Panc1 (cell line): ENCODE data around the gene LCE6A. TPM values are rescaled to one million over a fixed set of nuclear protein-coding genes. Genes with fewer than 3 reads are reported as not detected.

Experiments
- ATAC-seq: fragments of 200-7000 bp; cut with Tn5 transposase; 2 replicates; pipeline ENCODE4 v1.9.1; 2020; ENCODE audit warnings: mild to moderate bottlenecking, moderate library complexity
- BruUV-seq: library from RNA; stranded (reverse); fragments of 400-500 nt; replicated peaks from 2 replicates; lab custom pipeline; 2021; lab: Mats Ljungman, UMichigan
- CTCF ChIA-PET: fragments of 300-600 bp; sonication (Branson Sonifier 250); formaldehyde crosslinking; loops from one replicate; lab custom pipeline; 2022; ENCODE audit warnings: antibody characterized with exemption; lab: Charles Lee
- POLR2A ChIA-PET: fragments of 300-600 bp; sonication (Branson Sonifier 250); formaldehyde crosslinking; loops from one replicate; lab custom pipeline; 2022; ENCODE audit warnings: antibody characterized with exemption; lab: Charles Lee
- DNase-seq: peaks from one replicate; pipeline ENCODE4 v3.0.0-alpha.2; 2010; ENCODE audit warnings: low read depth, low spot score
- H3K27ac ChIP-seq: 2 replicates; pipeline ENCODE4 v1.5.1; 2011; ENCODE audit warnings: mild to moderate bottlenecking, low read length, inconsistent platforms
- H3K27me3 ChIP-seq: fragments of 200-500 bp; sonication (Bioruptor generic); 2 replicates; pipeline ENCODE4 v1.6.0; 2014; ENCODE audit warnings: low read length, inconsistent platforms; ENCODE audit not compliant: control insufficient read depth, insufficient read depth
- H3K36me3 ChIP-seq: fragments of 200-500 bp; sonication (Bioruptor generic); 2 replicates; pipeline ENCODE4 v1.5.1; 2014; ENCODE audit warnings: inconsistent platforms, mild to moderate bottlenecking, low read length, moderate library complexity; ENCODE audit not compliant: control insufficient read depth, insufficient read depth
- H3K4me1 ChIP-seq: 2 replicates; pipeline ENCODE4 v1.5.1; 2011; ENCODE audit warnings: inconsistent platforms, mild to moderate bottlenecking, low read length, moderate library complexity; ENCODE audit not compliant: control insufficient read depth, insufficient read depth
- H3K4me3 ChIP-seq, 2 experiments: 2 replicates each; pipeline ENCODE4 v1.5.1; 2011 to 2012; ENCODE audit warnings: low read depth in 2 of 2, low read length in 2 of 2, mild to moderate bottlenecking in 2 of 2, inconsistent platforms in 1 of 2, moderate library complexity in 1 of 2
- H3K9me3 ChIP-seq: fragments of 200-500 bp; sonication (Bioruptor generic); 2 replicates; pipeline ENCODE4 v1.5.1; 2014; ENCODE audit warnings: low read depth, mild to moderate bottlenecking, inconsistent platforms, low read length, moderate library complexity; ENCODE audit not compliant: control insufficient read depth, insufficient read depth
- POLR2AphosphoS5 ChIP-seq: IDR thresholded peaks from 2 replicates; pipeline ENCODE4 v1.6.1; 2012; ENCODE audit warnings: mild to moderate bottlenecking, low read depth, low read length, moderate library complexity
- SIN3A ChIP-seq: IDR thresholded peaks from 2 replicates; pipeline ENCODE4 v1.6.1; 2012; ENCODE audit warnings: low read depth, mild to moderate bottlenecking, low read length, moderate library complexity, borderline replicate concordance; ENCODE audit not compliant: insufficient read depth
- TCF7L2 ChIP-seq: IDR thresholded peaks from 2 replicates; pipeline ENCODE4 v1.6.1; 2011; ENCODE audit warnings: mild to moderate bottlenecking, low read depth, low read length, inconsistent platforms
- in situ Hi-C: cut with HindIII; loops from 2 replicates; pipeline ENCODE4 v1.10.0; 2016; ENCODE audit warnings: low sequenced_read_pairs, low pct_unique_long_range_greater_than_20kb
- intact Hi-C: fragments of 100-400 bp; cut with micrococcal nuclease; formaldehyde crosslinking; loops from one replicate; pipeline ENCODE4 v1.10.0; 2022; ENCODE audit not compliant: unreplicated experiment
- total RNA-seq: library from RNA; stranded (reverse); gene quantifications from one replicate; pipeline ENCODE4 v1.2.1, GENCODE V29; 2021; ENCODE audit not compliant: unreplicated experiment
- TF ChIP-seq, protein P1 (sequence below): fragments of 450-650 bp; IDR thresholded peaks from 2 replicates; pipeline ENCODE4 v1.5.1; 2017; ENCODE audit warnings: mild to moderate bottlenecking
- TF ChIP-seq, protein P2 (sequence below), 2 experiments: IDR thresholded peaks; 2 replicates each; pipeline ENCODE4 v1.6.1; 2011 to 2012; ENCODE audit warnings: low read depth in 2 of 2, control low read depth in 1 of 2, low read length in 1 of 2, mild to moderate bottlenecking in 1 of 2, moderate library complexity in 1 of 2; ENCODE audit not compliant: insufficient read depth in 1 of 2

Gene LCE6A
- total RNA-seq, 1 experiment from 2014 or later = not detected

DNA sequence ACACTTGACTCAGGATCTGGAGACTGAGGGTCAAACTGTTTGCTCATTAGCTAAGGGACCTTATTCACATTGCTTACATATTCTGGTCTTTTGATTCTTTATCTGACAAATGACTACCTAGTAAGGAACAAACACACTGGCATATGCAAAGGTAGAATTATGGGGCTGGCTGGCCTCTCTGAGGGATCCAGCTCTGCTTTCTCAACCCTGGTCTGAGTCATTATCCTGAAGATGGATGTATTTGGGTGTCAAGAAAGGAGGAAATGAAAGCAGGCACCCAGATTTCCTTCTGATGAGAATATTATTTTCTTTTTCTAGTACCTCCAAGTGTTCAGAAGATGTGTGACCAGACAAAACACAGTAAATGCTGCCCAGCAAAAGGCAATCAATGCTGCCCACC lies 41.4 kb downstream of the LCE6A start:
- BruUV-seq = no TSS peak
- H3K9me3 ChIP-seq = no peaks in the 10 kb centered on the region
- H3K27ac ChIP-seq = no peak overlapping the region
- in situ Hi-C loops (no loop called here), intact Hi-C loops (no loop called here)
- ChIA-PET POLR2A (interaction anchor here (0.6 kb wide), 1 partner anchor 206 kb away, joined by 4 read pairs; no protein-coding TSS in a partner anchor), CTCF (no interaction called here)
- DNase-seq (no peak), ATAC-seq (no peak)
- H3K27me3 ChIP-seq = no peaks in the 10 kb centered on the region; the same call in 1 of the 2 replicates
- no peaks in the 10 kb centered on the region for H3K4me1 ChIP-seq
- H3K4me3 ChIP-seq = no peak overlapping the region
- no peak for TF ChIP-seq TCF7L2
- TF ChIP-seq SIN3A = no peak
- TF ChIP-seq POLR2AphosphoS5 = no peak
- TF ChIP-seq, protein P1, sequence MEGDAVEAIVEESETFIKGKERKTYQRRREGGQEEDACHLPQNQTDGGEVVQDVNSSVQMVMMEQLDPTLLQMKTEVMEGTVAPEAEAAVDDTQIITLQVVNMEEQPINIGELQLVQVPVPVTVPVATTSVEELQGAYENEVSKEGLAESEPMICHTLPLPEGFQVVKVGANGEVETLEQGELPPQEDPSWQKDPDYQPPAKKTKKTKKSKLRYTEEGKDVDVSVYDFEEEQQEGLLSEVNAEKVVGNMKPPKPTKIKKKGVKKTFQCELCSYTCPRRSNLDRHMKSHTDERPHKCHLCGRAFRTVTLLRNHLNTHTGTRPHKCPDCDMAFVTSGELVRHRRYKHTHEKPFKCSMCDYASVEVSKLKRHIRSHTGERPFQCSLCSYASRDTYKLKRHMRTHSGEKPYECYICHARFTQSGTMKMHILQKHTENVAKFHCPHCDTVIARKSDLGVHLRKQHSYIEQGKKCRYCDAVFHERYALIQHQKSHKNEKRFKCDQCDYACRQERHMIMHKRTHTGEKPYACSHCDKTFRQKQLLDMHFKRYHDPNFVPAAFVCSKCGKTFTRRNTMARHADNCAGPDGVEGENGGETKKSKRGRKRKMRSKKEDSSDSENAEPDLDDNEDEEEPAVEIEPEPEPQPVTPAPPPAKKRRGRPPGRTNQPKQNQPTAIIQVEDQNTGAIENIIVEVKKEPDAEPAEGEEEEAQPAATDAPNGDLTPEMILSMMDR = no peak
- TF ChIP-seq, protein P2, sequence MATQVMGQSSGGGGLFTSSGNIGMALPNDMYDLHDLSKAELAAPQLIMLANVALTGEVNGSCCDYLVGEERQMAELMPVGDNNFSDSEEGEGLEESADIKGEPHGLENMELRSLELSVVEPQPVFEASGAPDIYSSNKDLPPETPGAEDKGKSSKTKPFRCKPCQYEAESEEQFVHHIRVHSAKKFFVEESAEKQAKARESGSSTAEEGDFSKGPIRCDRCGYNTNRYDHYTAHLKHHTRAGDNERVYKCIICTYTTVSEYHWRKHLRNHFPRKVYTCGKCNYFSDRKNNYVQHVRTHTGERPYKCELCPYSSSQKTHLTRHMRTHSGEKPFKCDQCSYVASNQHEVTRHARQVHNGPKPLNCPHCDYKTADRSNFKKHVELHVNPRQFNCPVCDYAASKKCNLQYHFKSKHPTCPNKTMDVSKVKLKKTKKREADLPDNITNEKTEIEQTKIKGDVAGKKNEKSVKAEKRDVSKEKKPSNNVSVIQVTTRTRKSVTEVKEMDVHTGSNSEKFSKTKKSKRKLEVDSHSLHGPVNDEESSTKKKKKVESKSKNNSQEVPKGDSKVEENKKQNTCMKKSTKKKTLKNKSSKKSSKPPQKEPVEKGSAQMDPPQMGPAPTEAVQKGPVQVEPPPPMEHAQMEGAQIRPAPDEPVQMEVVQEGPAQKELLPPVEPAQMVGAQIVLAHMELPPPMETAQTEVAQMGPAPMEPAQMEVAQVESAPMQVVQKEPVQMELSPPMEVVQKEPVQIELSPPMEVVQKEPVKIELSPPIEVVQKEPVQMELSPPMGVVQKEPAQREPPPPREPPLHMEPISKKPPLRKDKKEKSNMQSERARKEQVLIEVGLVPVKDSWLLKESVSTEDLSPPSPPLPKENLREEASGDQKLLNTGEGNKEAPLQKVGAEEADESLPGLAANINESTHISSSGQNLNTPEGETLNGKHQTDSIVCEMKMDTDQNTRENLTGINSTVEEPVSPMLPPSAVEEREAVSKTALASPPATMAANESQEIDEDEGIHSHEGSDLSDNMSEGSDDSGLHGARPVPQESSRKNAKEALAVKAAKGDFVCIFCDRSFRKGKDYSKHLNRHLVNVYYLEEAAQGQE (IDR thresholded peaks at IDR 0.05; ENCODE audit: insufficient read depth in 1 of 2, low read depth in 2 of 2, low read length in 1 of 2) = no peak
- no peaks in the 10 kb centered on the region for H3K36me3 ChIP-seq

DNA sequence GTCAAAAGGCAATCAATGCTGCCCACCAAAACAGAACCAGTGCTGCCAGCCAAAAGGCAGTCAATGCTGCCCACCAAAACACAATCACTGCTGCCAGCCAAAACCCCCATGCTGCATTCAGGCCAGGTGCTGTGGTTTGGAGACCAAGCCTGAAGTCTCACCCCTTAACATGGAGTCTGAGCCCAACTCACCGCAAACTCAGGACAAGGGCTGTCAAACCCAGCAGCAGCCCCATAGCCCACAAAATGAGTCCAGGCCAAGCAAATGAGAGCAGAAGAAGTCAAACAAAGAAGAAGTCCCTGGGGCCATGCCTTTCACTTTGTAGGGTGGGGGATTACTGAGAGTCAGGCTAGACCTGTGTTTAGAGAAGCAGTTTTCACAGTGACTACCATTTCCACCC lies 41.9 kb downstream of the LCE6A start:
- H3K36me3 ChIP-seq = no peaks in the 10 kb centered on the region
- H3K4me3 ChIP-seq = no peak overlapping the region
- no peak overlapping the region for H3K27ac ChIP-seq
- ATAC-seq (no peak), DNase-seq (no peak)
- BruUV-seq = no TSS peak
- TF ChIP-seq SIN3A = no peak
- in situ Hi-C loops (no loop called here), intact Hi-C loops (no loop called here)
- POLR2A ChIA-PET = interaction anchor here (0.6 kb wide), 1 partner anchor 205 kb away, joined by 4 read pairs; no protein-coding TSS in a partner anchor
- CTCF ChIA-PET = no interaction called here
- no peaks in the 10 kb centered on the region for H3K4me1 ChIP-seq
- no peaks in the 10 kb centered on the region; the same call in 1 of the 2 replicates for H3K27me3 ChIP-seq
- H3K9me3 ChIP-seq = no peaks in the 10 kb centered on the region

DNA sequence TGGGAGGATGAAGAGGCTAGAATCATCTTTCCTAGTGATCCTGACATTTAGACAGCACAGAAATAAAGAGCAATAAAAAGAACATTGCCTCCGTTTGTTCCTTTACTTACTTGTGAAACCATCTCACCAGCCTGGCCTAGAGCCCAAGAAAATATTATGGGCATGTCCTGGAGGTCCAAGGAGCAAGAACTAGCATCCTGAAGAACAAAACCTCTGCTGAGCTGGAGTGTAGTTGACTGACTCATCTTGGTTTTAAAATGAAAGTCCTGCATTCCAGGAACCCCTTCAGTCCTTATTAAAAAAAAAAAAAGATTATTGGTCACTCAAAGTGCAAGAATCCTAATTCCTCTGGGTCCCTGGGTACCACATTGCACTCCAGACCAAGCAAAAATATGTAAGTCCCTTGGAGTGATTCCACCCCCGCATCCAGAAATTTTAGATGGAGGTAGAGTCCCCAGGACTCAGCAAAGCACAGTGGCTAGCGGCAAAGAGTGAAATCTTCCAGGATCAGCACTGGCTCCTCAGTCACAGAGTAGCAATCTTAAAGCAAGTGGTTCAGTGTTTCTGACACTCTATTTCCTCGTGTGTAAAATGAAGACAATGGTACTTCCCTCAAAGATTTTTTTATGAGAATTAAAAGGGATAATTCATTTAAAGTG lies 42.4 kb downstream of the LCE6A start:
- TF ChIP-seq, protein P2 (IDR thresholded peaks at IDR 0.05; ENCODE audit: insufficient read depth in 1 of 2, low read depth in 2 of 2, low read length in 1 of 2) = no peak
- TF ChIP-seq POLR2AphosphoS5 = no peak
- Histone ChIP-seq H3K4me1 (no peaks in the 10 kb centered on the region), H3K9me3 (no peaks in the 10 kb centered on the region), H3K27me3 (no peaks in the 10 kb centered on the region; the same call in 1 of the 2 replicates), H3K36me3 (no peaks in the 10 kb centered on the region), H3K27ac (no peak overlapping the region), H3K4me3 (no peak overlapping the region)
- no TSS peak for BruUV-seq
- ChIA-PET POLR2A (no interaction called here), CTCF (no interaction called here)
- DNase-seq (no peak), ATAC-seq (no peak)
- intact Hi-C loops (no loop called here), in situ Hi-C loops (no loop called here)
